ENCODE data around the gene OSTF1.

OSTF1 gene

DNA sequence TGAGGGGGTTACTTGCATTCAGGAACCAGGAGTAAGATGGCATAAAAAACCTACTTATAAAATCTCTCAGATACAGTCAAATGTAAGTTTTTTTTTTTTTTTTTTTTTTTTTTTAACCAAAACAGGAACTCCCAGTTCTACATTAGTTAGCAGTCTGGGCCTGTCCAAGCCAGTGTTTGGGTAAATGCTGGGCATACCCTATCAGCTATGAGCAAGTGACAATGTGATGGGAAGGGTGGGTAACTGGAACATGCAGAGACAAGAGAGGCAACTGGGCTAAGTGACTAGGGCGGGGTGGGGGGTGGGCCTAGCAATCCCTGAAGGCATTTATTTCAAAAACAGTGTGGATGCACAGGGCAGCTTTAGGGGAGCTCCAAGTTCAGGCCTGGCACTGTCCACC is 2.7 kb upstream of the OSTF1 start:
- DNase-seq (ENCODE audit: low read depth in 3 of 3): no peak

DNA sequence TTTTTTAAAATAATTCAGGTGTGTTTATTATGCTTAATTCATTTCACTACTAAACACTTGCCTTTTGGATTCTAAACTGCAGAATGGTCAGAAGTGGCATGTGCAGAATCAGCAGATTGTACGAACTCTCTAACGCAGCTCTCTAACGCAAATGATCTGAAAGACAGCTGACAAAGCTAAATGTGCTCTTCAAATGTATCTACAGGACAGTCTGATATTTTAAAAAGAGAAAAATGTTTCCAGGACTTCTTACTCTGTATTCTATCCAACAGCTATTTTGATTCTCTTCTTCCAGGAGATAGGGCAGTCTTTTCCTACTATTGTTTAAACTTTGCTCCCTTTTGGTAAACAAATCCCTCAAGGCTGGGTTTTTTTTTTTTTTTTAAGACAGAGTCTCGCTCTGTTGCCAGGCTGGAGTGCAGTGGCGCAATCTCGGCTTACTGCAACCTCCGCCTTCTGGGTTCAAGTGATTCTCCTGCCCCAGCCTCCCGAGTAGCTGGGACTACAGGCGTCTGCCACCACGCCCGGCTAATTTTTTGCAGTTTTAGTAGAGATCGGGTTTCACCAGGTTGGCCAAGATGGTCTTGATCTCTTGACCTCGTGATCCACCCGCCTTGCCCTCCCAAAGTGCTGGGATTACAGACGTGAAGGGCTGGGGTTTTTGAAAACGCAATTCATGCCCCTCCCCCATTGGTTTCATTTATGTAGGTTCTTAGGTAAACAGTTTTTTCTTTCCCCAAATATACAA is 1.6 kb upstream of the OSTF1 start:
- no peak for DNase-seq (ENCODE audit: low read depth in 3 of 3)

DNA sequence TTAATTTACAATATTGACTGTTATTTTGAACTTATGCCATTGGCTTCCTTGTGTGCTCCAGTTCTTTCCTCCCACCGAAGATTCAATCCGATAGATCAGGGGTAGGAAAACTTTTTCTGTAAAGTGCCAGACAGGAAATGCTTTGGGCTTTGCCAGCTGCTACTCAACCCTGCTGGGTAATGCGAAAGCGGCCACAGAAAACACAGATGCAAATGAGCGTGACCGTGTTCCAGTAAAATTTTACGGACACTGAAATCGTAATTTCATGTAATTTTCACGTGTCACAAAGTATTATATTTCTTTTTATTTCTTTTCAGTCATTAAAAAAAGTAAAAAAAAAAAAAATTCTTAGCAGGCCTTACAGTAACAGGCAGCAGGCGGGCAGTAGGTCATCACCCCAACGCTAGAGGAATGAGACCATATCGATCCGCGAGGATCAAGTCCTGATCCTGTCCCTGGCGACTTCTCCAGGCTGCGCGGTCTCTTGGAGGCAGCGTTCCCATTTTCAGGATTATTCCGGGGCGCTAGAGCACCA is 958 bp upstream of the OSTF1 start:
- DNase-seq (ENCODE audit: low read depth in 3 of 3): no peak

DNA sequence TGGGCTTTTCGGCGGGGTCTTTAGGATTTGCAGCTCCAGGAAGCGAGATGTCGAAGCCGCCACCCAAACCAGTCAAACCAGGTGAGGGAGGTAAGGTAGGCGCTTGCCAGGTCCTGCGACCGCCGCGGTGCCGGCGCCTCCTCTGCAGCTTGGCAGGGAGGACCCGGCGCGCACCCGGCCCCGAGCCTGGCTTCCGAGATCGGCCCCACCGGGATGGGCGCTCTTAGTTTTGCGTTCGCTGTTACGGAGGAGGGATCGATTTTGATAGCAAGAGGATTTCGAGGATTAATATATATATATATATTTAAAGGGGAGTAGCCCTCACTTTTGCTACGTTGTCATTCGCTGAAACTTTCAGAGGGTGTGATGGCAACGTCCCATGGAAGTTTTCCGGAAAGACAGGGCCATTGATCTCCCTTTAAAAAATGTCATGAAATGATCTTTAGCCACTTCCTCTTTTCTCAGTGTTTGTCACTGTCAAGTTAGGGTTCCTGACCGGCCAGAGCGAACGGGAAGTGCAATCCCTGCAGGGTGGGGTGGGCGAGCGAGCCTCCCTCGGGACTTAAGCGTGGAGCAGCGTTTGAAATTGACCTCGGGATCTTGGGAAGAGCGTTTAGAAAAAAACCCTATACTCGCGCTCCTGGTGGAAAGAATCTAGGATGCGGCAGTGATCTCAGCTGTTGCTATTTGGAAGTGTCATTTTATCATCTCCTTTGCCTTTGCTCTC is 495 bp downstream of the OSTF1 start:
- DNase-seq (ENCODE audit: low read depth in 3 of 3): no peak

DNA sequence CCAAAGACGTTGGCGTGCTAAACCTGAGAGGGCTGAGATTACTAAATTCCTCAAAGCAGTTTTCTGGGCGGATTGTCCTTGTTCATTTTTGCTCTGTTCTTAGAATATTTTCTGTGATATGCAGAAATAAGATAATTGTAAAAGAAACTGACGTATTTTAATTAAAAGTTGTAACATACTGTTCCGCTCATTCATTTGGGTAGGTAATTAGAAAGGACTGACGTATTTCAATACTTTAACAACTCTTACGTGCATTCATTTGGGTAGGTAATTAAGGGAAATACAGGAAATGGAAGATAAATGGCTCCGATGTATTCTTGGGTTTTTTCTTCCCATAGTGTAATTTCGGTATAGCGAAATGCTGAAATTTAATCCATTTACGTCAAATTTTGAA is 1.1 kb downstream of the OSTF1 start:
- no peak for DNase-seq (ENCODE audit: low read depth in 3 of 3)

DNA sequence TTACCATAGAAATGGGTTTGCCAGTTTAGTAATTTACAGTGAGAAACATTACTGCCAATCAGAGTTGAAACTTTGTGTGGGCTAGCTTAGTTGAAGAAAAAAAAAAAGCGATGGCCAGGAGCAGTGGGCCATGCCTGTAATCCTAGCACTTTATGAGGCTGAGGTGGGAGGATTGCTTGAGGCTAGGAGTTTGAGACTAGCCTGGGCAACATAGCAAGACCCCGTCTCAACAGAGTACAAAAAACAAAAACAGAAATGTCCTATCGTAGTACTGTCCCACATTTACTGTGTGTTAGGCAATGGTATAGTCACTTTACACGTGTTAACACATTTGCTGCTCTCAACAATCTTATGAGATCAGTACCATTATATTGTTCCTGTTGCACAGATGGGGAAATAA is 2.3 kb downstream of the OSTF1 start:
- DNase-seq (ENCODE audit: low read depth in 3 of 3): no peak

DNA sequence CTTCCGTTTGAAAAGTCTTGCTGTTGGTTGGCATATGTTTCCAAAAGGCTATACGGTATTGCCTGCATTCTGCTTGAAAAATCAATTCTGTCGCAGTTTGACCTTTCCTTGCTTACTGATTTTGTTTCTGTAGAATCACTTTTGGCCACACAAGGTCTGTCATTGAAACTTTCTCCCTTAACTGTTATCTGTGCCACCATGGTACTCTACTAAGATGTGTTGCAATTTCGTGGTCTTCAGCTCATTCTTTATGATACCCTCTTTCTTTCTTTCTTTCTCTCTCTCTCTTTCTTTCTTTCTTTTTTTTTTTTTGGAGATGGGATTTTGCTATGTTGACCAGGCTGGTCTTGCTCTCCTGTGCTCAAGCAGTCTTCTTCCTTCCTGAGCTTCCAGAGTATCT is 4.5 kb downstream of the OSTF1 start:
- DNase-seq (ENCODE audit: low read depth in 3 of 3): no peak

DNA sequence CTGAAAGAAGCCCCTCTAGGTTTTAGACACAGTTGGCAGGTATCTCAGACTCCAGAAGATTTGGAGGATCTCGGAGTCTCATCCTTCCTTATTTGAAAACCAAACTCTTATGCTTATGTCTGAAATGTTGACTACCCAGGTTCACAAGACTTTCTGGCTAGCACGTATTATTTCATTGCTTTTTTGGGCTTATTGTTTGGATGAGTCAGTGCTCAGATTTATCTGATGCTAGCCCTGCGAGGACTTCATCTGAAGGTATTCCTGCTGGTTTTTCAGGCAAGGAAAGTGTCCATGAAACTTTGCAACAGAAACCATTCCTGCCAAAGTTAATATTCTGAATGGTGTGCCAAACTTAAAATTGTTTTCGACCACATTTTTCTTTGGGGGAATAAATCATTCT is 8.5 kb downstream of the OSTF1 start:
- DNase-seq (ENCODE audit: low read depth in 3 of 3): no peak

DNA sequence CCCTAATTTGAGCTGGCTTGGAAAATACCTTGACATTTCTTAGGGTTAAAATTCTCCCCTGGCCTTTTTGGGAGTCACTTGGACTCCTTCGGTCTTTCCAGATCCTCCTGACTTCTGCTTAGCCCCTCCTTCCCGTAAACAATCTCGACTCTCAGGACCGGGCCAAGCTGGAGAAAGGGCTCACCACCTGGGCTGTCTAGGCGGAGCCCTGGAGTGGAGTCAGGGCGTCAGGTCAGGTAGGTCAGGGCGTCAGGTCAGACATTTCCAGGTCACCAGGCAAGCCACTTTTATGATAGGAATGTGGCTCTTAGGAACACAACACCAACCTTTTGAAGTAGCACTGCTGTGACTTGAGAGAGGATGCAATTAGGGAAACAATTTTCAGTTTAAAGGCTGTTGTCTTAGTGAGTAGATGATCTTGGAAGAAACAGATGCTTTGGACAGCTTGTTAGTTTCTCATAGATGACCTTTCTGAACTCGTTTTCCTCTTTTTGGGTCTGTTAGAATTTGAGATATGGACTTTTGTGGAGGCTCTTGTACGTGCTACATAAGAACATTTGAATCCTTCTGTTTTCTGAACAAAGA is 12.8 kb downstream of the OSTF1 start:
- DNase-seq (ENCODE audit: low read depth in 3 of 3): no peak

DNA sequence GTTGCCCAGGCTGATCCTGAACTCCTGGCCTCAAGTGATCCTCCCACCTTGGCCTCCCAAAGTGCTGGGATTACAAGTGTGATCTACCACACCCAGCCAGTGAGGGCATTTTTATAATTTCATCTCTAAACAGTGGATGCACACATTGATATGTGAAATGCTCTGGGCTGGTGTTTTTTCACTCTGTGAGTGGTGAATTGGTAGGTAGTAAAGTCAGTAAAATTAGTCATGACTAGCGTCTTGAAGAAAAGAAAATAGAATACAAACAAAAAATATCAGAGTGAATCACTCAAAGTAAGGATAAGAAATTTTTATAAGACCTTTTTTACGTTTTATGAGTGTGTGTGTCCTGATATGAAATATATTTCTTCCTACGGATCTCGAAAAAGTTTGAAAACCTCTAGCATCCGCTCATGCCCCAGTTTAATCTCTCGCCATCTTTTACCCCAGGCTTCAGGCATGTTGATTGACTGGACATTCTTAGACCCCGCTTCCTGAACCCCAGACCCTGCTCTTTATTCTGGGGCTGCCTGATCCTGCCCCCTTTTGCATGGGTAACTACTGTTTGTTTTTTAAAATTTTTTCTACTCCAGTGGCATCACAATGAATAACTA is 14.0 kb downstream of the OSTF1 start:
- no peak for DNase-seq (ENCODE audit: low read depth in 3 of 3)

DNA sequence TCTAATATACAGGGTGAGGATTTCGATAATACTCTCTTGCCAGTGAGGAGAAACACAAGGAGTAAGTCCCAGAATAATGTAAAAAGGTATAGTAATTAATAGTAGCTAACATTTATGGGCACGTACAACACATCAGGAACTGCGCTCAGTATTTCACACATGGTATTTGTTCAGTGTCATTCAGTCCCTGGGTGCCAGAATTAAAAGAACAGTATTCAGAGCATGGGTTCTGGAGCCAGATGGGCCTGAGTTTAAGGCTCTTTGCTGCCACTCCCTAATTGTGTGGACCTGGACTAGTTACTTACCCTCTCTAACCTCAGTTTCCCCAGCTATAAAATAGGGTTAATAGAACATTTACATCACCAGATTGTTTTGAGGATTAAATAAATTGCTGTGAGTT is 16.3 kb downstream of the OSTF1 start:
- no peak for DNase-seq (ENCODE audit: low read depth in 3 of 3)

DNA sequence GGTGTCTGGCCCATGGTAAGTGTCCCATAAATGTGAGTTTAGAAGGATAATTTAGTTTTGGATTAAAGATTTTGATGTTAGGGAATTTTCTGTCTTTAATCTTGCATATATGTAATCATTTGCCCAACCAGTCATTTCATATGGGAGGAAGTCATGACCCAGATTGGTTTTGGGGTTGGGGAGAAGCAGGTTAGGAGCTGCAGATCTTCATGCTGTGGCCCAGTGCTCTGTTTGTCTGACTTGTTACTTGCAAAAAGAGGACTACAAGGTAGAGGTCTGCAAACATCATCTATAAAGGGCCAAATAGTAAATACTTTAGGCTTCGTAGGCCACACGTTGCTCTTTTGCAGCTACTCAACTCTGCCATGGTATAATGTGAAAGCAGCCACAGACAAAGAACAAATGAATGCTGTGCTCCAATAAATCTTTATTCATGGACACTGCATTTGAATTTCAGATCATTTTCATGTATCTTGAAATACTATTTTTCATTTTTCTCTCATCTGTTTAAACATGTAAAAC is 16.8 kb downstream of the OSTF1 start:
- no peak for DNase-seq (ENCODE audit: low read depth in 3 of 3)

DNA sequence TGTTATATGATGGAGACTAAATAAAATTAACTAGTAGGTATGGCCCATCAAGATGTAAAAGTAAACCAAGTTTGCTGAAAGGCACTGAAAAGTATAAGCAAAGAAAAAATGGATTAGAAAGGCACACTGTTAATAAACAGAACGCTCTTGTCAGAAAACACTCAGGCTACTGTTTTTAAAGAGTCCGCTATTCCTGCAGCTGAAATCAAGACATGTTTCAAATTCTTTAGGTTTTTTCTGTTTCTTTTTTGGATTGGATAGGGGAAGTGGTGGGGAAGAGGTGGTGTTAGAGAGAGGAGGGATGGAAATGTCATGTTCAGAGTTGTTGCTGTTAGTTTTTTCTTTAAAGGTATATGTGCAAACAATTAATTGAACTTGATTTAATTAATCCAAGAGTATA is 17.5 kb downstream of the OSTF1 start:
- no peak for DNase-seq (ENCODE audit: low read depth in 3 of 3)

DNA sequence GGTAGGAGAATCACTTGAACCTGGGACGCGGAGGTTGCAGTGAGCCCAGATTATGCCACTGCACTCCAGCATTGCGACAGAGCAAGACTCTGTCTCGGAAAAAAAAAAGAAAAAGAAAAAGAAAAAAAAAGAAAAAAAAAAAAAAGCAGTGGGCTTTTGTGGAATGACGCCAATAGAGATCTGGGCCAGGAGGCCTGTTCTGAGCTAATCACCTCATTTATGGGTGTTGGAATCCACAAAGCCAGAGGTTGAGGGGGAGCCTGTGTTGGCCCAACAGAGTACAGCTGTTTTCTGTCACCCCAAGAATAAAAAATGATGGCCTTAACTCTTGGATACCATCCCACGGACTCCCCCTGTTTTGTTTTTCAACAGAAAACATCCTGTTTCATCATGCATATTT is 18.5 kb downstream of the OSTF1 start:
- no peak for DNase-seq (ENCODE audit: low read depth in 3 of 3)

DNA sequence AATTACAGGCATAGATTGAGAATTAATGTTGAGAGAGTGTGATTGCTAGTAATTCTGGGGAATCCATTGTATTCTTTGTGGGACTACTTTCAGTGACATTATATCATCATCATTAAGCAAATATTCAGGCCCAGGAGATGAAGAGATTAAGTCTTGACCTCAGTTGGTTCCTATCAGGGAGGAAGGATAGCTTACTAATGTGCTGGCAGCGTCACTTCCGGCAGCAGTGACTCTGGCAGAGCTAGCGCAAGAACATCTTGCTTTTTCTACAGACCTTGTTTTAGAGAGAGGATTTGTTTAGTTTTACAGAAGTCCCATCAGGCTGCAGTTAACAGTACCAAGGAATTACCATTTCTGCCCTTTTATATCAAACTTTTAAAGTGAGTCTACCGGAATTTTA is 20.3 kb downstream of the OSTF1 start:
- no peak for DNase-seq (ENCODE audit: low read depth in 3 of 3)

DNA sequence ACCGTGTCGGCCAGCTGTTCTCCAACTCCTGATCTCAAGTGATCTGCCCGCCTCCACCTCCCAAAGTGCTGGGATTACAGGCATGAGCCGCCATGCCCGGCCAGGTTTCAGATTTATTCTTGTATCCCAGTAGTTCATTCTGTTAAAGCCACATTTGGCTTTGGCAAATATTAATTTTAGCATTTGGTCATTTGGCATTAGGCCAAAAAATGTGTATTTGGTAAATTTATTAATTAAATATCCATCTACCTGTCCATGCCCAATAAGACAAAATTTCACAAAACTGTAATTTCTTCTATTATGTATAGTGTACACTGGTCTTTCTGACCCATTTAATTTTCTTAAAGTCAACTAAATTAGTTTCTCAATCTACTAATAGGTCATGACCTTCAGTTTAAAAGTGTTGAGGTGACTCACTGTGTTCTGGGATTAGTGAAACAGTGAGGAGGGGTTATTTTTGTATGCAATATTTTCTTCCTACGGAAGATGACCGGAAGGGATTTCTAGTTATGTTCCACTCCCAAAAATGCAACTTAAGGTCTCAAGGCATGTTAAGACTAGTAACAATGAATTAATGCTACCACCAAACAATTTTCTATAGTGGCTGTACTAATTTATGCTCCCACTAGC is 21.0 kb downstream of the OSTF1 start:
- no peak for DNase-seq (ENCODE audit: low read depth in 3 of 3)

DNA sequence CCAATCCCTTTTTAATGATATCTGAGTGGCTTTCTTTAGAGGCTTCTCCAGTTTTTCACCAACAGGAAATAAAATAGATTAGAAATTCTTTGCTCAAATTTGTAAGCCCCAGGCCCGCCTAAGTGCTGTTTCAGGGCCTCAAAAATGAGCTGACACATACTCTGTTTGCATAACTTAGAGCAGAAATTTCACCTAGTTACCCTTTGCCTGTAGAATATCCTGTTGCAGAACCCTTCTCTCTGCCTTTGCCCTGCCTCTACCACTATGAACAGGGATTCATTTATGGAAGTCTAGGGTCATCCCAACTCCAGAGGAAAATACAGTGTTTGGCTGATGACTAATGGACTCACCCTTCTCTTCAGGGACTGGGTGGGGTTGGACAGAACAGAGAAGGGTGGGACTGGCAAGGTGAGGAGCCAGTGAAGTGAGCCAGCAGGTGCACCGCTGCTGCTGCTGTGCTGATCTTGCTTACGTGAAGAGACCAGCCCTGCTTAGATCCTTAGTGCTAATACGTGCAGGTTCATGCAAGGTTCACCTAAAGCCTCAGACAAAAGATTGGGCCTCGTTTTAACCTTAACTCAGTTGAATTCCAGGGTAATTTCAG is 22.8 kb downstream of the OSTF1 start:
- DNase-seq (ENCODE audit: low read depth in 3 of 3): no peak

DNA sequence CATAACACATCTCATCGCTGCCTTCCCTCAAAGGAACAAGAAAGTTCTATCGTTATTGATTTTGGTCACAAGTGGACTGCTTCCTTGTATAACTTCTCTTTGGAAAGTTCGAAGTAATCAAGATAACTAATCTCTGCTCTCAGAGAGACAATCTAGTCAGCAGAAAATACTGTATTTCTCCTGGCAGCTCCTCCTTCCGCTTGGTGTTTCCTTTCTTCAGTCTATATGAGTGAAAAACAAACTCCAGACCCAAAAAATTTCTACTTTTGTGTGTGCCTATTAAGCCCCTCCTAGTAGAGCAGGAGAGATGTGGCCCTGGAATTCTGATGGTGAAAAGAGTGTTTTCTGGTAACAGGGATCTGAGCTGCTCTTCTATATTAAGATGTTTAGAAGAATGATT is 24.5 kb downstream of the OSTF1 start:
- no peak for DNase-seq (ENCODE audit: low read depth in 3 of 3)

DNA sequence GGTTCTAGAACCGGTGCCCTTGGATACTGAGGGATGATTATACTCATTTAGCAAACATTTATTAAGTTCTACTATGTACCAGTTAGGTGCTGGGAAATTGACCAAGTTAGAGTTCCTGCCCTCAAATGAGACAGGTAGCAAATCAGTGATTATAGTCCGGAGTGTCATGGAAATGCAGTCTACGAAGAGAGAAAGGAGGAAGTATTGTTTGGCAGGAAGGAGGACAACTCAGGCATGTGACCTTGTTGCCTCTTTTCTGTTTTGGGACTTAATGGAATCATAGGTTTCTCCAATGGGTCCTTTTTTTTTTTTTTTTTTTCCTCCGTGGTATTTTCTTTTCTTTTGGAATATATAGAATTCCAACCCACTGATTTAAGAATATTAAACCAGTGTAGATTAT is 28.0 kb downstream of the OSTF1 start:
- no peak for DNase-seq (ENCODE audit: low read depth in 3 of 3)

DNA sequence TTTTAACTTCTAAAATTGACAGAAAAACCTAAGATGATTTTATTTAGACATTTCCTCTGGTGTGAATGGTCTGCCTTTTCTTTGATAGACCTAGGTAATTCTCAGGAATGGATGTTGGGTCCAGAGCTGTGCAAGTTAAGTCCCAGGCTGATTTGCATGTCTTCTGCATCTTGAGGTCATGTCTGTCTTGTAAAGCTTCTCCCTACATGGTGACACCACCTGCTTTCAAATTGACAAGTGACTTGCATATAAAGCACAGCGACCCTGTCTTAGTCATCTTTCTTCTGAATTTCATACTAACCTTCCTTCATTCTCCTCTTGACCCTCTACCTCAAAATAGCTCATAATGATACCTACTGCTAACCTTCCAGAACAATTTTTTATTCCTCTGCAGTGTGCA is 29.2 kb downstream of the OSTF1 start:
- DNase-seq (ENCODE audit: low read depth in 3 of 3): no peak

DNA sequence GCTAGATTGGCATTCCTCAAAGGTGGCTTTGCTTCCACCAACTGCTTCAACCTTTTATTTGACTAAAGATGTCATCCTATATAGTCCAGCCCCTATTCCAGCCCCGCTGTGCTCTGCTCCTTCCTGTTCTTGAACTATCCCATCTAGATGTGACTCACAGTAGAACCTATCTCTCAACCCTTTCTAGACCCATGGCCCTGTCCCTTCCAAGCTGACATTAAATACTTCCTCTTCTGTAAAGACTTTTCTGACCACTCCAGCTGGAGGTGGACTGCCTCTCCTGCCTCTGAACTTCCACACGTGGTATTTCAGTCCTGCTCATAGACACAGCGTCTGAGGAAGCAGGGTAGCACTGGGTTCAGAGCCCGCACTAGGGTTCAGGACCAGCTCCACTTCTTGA is 32.4 kb downstream of the OSTF1 start:
- DNase-seq (ENCODE audit: low read depth in 3 of 3): no peak

Data from stimulated activated CD4-positive, alpha-beta T cell treated with anti-CD3 and anti-CD28 coated beads, TNF-alpha, amount 100 ng/mL, for 24 hours (primary cell).